Measurements from ENCODE around the gene ELN. TPM values are rescaled to one million over a fixed set of nuclear protein-coding genes. Genes with fewer than 3 reads are reported as not detected.

The ELN gene
- total and polyA plus RNA-seq, 2 of the 8 experiments (the other 6 are each of a cell fraction or from before 2014, with no cell fraction given), result 5.1 to 5.6 TPM

- no peak for TF ChIP-seq NANOG (IDR thresholded peaks at IDR 0.05; ENCODE audit: insufficient read depth, low read depth, low read length, poor library complexity, severe bottlenecking)
- TF ChIP-seq HDAC6 (IDR thresholded peaks at IDR 0.05; ENCODE audit: low read depth, low read length), result no peak
- TF ChIP-seq TCF12 (IDR thresholded peaks at IDR 0.05; ENCODE audit: low read depth, low read length), result no peak
- TF ChIP-seq POLR2AphosphoS5 (IDR thresholded peaks at IDR 0.05; ENCODE audit: low read depth, low read length), result no peak
Observed at GRCh38 chr7:74116356-74116755, 88.4 kb downstream of the ELN start (continued).

Other genes starting within 250 kb of the ELN start
- gene CLDN4, start 197.2 kb upstream of the ELN start, total RNA-seq (2021; fragmentation: NEBNext Ultra II Directional; extraction: Animal tissue kit (Norgen Biotek cat#: 25700)), result 28.0 TPM in 2 replicates
- gene CLDN4, start 197.2 kb upstream of the ELN start, polyA plus RNA-seq (2011; rRNA removed), result 69.3 and 112 TPM in 2 replicates
- 5.6 and 6.2 TPM in 2 replicates for gene METTL27, start 185.7 kb upstream of the ELN start, total RNA-seq (2021; fragmentation: NEBNext Ultra II Directional; extraction: Animal tissue kit (Norgen Biotek cat#: 25700))
- gene METTL27, start 185.7 kb upstream of the ELN start, polyA plus RNA-seq (2011; rRNA removed), result 12.0 and 21.6 TPM in 2 replicates
- not detected in 2 replicates for gene TMEM270, start 167.0 kb upstream of the ELN start, total RNA-seq (2021; fragmentation: NEBNext Ultra II Directional; extraction: Animal tissue kit (Norgen Biotek cat#: 25700))
- 0.26 and 0.33 TPM in 2 replicates for gene TMEM270, start 167.0 kb upstream of the ELN start, polyA plus RNA-seq (2011; rRNA removed)
- gene LIMK1, start 55.6 kb downstream of the ELN start, total RNA-seq (2021; fragmentation: NEBNext Ultra II Directional; extraction: Animal tissue kit (Norgen Biotek cat#: 25700)), result 92.1 and 93.5 TPM in 2 replicates
- 108 and 172 TPM in 2 replicates for gene LIMK1, start 55.6 kb downstream of the ELN start, polyA plus RNA-seq (2011; rRNA removed)
- gene EIF4H, start 146.2 kb downstream of the ELN start, total RNA-seq (2021; fragmentation: NEBNext Ultra II Directional; extraction: Animal tissue kit (Norgen Biotek cat#: 25700)), result 359 and 382 TPM in 2 replicates
- 323 and 414 TPM in 2 replicates for gene EIF4H, start 146.2 kb downstream of the ELN start, polyA plus RNA-seq (2011; rRNA removed)
- gene LAT2, start 181.8 kb downstream of the ELN start, total RNA-seq (2021; fragmentation: NEBNext Ultra II Directional; extraction: Animal tissue kit (Norgen Biotek cat#: 25700)), result 0.19 and 0.63 TPM in 2 replicates
- gene LAT2, start 181.8 kb downstream of the ELN start, polyA plus RNA-seq (2011; rRNA removed), result 0.20 and 0.23 TPM in 2 replicates
- gene RFC2, start 226.2 kb downstream of the ELN start, total RNA-seq (2021; fragmentation: NEBNext Ultra II Directional; extraction: Animal tissue kit (Norgen Biotek cat#: 25700)), result 85.4 and 90.5 TPM in 2 replicates
- 40.8 and 52.9 TPM in 2 replicates for gene RFC2, start 226.2 kb downstream of the ELN start, polyA plus RNA-seq (2011; rRNA removed)